Measurements from ENCODE around the gene UBE2J1. TPM values are rescaled to one million over a fixed set of nuclear protein-coding genes. Genes with fewer than 3 reads are reported as not detected.

UBE2J1 gene
- polyA plus RNA-seq, 6 donors from 2014 or later, result 84.4 to 147 (median 112) TPM

DNA sequence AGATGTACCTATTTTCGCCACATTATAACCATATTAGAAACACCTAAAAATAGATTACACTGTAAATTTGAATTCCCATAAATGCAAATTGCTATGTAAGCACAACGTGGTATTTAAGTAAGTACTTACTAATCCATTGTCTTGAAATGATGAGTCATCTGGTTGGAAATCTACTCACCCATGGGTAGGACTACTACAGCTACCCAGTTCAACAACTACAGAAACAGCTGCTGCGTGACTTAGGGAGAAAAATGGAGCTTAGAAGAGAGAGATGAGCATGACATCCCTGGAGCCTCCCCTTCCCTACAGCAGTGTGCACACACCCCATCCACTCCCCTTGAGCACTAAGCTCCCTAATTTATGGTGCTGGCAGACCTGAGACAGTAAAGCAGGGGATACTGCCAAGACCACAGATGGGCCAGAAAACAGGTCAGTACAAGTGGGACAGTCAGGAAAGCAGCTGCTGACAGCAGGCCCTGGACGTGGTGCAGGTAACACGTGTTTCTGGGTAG is 32.7 kb upstream of the UBE2J1 start:
- no peak for DNase-seq
- H3K27me3 Mint-ChIP-seq, result peaks cover 7 to 25% (median 14%) of the 10 kb centered on the region in 3 donors
- no peaks in the 10 kb centered on the region for H3K36me3 Mint-ChIP-seq

DNA sequence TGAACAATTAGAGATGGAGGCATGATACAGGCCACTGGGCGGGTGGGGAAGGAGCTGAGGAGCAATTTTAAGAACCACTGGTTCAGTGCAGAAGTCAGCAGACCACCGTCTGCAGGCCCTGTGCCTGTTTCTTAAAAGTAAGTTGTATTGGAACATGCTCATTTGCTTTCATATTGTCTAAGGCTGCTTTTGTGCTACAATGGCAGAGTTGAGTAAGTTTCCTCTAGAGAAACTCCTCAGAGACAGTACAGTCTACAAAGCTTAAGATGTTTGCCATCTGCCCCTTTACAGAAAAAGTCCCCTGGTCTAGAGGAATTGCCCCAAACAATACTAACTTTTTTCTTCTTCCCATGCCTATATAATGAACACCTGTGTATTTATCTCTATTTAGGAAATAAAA is 28.5 kb upstream of the UBE2J1 start:
- no peak overlapping the region for H3K4me3 Mint-ChIP-seq
- ATAC-seq (ENCODE audit: low read depth in 2 of 2) (no peak), DNase-seq (no peak)
- no peaks in the 10 kb centered on the region for H3K9me3 Mint-ChIP-seq
- no peaks in the 10 kb centered on the region for H3K36me3 Mint-ChIP-seq
- H3K27ac Mint-ChIP-seq, result no peak overlapping the region
- peaks cover 5 to 17% (median 7%) of the 10 kb centered on the region in 3 donors for H3K27me3 Mint-ChIP-seq
- H3K4me1 Mint-ChIP-seq, result peaks cover 3 to 9% (median 6%) of the 10 kb centered on the region in 3 donors

More for the DNA sequence above, 32.7 kb upstream of the UBE2J1 start:
- no peaks in the 10 kb centered on the region for H3K9me3 Mint-ChIP-seq
- H3K27ac Mint-ChIP-seq, result no peak overlapping the region
- H3K4me3 Mint-ChIP-seq, result no peak overlapping the region
- H3K4me1 Mint-ChIP-seq, result peaks cover 11 to 14% (median 11%) of the 10 kb centered on the region in 3 donors
- ATAC-seq (ENCODE audit: low read depth in 2 of 2), result no peak

DNA sequence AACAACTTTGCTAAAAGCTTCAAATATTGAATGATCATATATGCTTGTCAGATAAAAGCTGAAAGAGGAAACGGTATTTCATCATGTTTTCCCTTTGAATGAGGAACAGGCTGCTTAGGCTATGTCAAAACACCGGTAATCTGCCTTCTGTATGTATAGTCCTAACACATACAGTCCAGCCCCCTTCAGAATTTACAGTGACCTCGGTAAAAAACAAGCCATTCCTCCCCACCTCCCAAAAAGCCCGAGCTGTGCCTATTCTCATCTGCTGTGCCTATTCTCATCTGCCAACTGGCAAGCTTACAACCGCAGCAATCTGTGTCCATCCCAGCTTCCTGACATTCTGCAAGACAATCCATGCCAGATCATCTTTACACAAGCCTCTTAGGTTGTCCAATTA is 26.8 kb upstream of the UBE2J1 start:
- Mint-ChIP-seq H3K27ac (no peak overlapping the region), H3K36me3 (no peaks in the 10 kb centered on the region), H3K4me3 (no peak overlapping the region), H3K4me1 (peaks cover 9 to 18% (median 15%) of the 10 kb centered on the region in 3 donors), H3K9me3 (no peaks in the 10 kb centered on the region), H3K27me3 (peaks cover 0 to 7% (median 0%) of the 10 kb centered on the region in 3 donors)
- DNase-seq (no peak), ATAC-seq (ENCODE audit: low read depth in 2 of 2) (no peak)

DNA sequence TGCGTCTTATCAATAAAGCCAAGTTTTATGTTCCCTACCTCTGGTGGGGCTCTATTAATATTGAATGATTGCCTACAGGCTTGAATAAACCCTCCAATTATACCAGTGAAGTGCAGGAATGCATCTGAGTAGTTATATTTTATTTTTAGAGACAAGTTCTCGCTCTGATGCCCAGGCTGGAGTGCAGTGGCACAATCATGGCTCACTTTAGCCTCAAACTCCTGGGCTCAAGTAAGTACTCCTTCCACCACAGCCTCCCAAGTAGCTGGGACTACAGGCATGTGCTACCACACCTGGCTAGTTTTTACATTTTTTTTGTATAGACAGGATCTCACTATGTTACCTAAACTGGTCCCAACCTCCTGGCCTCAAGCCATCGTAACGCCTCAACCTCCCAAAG is 26.1 kb upstream of the UBE2J1 start:
- no peak overlapping the region for H3K4me3 Mint-ChIP-seq
- H3K4me1 Mint-ChIP-seq, result peaks cover 9 to 18% (median 15%) of the 10 kb centered on the region in 3 donors
- no peak overlapping the region for H3K27ac Mint-ChIP-seq
- no peak for ATAC-seq (ENCODE audit: low read depth in 2 of 2)
- no peaks in the 10 kb centered on the region for H3K9me3 Mint-ChIP-seq
- DNase-seq, result no peak
- H3K36me3 Mint-ChIP-seq, result no peaks in the 10 kb centered on the region
- peaks cover 0 to 7% (median 0%) of the 10 kb centered on the region in 3 donors for H3K27me3 Mint-ChIP-seq

DNA sequence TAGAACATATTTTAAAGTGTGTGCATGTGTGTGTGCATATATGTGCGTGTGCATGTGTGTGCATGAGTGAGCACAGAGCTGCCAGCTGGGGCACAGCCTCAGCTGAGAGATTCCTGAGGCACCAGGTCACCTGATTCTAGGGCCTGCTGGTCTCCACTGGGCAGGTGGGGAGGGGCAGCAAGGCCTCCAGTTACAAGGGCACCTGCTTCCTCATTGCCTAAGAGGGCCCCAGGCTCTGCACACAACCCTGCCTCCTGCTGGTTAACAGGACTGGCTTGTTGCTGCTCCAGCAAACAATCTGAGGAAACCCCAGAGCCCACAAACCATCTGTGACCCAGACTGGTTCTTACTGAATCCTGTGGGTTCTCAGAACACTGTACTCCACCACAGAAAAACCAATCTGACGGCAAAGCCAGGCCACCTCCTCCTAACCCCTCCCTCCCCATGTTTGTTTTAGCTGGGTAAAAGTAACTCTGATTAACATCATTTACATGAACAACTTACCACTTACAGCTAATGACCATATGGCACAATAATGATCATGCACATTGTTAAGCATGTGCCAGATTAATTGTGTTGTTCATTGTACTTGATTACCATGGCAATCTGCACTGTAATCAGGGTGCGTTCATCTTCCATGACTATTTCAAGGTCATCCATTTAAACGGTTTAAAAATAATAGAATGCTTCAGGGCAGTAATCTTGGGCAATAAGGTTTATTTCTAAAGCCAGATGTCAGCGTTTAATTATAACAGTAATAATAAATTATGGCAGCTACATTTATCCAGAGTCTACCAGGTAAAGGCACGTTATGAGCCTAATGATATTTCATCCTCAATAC is 23.1 kb upstream of the UBE2J1 start:
- Mint-ChIP-seq H3K4me1 (peaks cover 12 to 26% (median 26%) of the 10 kb centered on the region in 3 donors), H3K4me3 (peak overlapping the region in 1 of 8 donors; percentile 23), H3K36me3 (no peaks in the 10 kb centered on the region), H3K27me3 (no peaks in the 10 kb centered on the region), H3K9me3 (no peaks in the 10 kb centered on the region), H3K27ac (peak overlapping the region in 5 of 6 donors; percentile 38 to 89 (median 44))
- ATAC-seq (ENCODE audit: low read depth in 2 of 2) (peak; percentile 81 to 91), DNase-seq (peak; percentile 68)

DNA sequence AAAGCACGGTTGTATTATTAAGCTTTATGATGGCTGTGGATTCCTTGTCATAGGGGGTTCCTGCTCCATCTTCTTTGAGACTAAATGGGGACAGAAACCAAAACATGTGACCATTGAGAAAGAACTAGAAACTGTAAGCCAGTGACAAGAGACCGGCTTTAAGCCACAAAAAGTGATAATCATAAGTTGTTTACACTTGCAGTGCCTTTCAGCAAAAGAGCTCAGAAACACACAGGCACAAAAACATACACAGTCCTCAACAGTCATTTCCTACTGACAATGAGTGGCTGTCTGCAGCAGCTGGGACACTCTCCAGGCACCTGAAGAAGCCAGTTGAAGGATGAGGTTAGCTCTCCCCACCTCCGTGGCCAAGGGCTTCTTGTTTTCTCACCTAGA is 20.0 kb upstream of the UBE2J1 start:
- no peak overlapping the region for H3K4me3 Mint-ChIP-seq
- no peak for DNase-seq
- H3K36me3 Mint-ChIP-seq, result no peaks in the 10 kb centered on the region

DNA sequence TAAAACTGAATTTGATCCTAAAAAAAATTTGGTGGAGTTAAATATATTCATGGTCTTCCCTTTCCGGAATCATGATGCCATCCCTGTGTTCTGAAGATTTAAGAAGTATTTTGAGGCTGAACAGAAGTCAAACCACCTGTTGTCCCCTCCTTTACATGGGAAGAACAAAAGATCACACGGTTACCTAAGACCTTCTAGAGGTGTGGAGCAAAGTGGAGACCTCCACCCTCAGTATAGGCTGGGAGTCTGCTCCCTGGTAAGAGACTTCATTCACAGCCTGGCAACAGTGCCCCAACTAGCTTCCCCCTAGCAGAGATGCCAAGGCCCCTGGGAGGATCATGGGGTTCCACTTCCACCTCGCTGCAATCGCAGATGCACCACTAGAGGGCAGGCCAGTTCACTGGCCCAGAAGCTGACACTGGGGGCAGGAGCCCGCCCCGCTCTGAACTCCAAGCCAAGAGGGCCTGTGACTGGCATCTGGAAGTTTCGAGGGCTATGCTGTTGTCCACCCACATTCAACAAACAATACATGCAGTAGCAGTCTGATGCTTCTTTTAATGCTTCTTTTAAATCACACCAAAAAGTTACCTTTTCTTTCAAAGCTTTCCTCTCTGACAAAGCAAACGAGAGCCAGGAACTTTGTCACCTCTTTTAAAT is 19.5 kb upstream of the UBE2J1 start:
- peaks cover 12 to 39% (median 20%) of the 10 kb centered on the region in 3 donors for H3K4me1 Mint-ChIP-seq
- H3K27me3 Mint-ChIP-seq, result no peaks in the 10 kb centered on the region
- no peaks in the 10 kb centered on the region for H3K36me3 Mint-ChIP-seq
- DNase-seq (peak; percentile 80), ATAC-seq (ENCODE audit: low read depth in 2 of 2) (peak; percentile 70 to 80)
- H3K9me3 Mint-ChIP-seq, result no peaks in the 10 kb centered on the region
- H3K27ac Mint-ChIP-seq, result peak overlapping the region in 2 of 6 donors; percentile 73 to 76
- H3K4me3 Mint-ChIP-seq, result peak overlapping the region in 2 of 8 donors; percentile 51 to 60

More for the DNA sequence above, 20.0 kb upstream of the UBE2J1 start:
- H3K27ac Mint-ChIP-seq, result peak overlapping the region in 1 of 6 donors; percentile 28
- peaks cover 12 to 39% (median 20%) of the 10 kb centered on the region in 3 donors for H3K4me1 Mint-ChIP-seq
- no peaks in the 10 kb centered on the region for H3K27me3 Mint-ChIP-seq
- ATAC-seq (ENCODE audit: low read depth in 2 of 2), result no peak
- H3K9me3 Mint-ChIP-seq, result no peaks in the 10 kb centered on the region

DNA sequence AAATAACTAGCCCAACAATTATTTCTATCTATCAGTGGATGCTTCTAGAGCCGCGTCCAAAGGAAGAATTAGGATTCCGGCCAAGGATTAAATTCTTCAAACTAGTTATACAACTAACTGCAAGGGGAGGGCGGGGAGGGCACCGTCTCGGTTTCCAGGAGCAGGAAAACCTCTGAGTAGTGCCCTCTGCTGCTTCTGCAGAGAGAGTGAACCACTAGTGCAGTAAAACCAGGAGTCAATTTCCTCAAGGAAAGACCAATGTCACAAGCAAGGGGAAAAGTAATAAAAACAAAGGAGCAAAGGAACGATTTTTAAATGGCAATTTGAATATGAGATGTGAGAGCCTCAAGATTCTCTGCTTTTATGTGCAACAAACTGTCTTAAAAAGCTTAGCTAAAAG is 16.5 kb upstream of the UBE2J1 start:
- Mint-ChIP-seq H3K27ac (no peak overlapping the region), H3K4me1 (peaks cover 8 to 35% (median 14%) of the 10 kb centered on the region in 3 donors)
- ATAC-seq (ENCODE audit: low read depth in 2 of 2), result no peak

DNA sequence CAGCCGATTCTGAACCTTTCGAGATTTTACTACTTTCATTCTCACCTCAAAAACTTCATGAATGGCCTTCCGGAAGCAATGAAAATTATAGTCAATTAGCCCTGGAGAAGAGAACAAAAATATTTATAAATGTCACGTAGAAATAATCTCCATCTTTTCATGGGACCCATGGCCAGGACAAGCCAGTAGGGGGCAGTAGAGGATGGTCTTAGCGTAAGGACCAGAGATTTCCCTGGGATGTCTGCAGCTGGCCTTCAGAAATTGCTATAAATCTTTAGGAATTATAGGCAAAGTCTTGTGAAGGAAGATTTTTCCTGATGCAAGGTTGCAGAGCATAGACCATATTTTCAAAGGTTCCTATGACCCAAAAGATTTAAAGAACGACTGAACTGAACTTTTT is 15.6 kb upstream of the UBE2J1 start:
- Mint-ChIP-seq H3K9me3 (no peaks in the 10 kb centered on the region), H3K4me3 (peak overlapping the region in 2 of 8 donors; percentile 7 to 30), H3K27me3 (no peaks in the 10 kb centered on the region), H3K27ac (no peak overlapping the region), H3K4me1 (peaks cover 9 to 37% (median 15%) of the 10 kb centered on the region in 3 donors), H3K36me3 (no peaks in the 10 kb centered on the region)
- DNase-seq, result peak; percentile 36
- ATAC-seq (ENCODE audit: low read depth in 2 of 2), result no peak

More for the DNA sequence above, 16.5 kb upstream of the UBE2J1 start:
- Mint-ChIP-seq H3K4me3 (no peak overlapping the region), H3K9me3 (no peaks in the 10 kb centered on the region), H3K36me3 (no peaks in the 10 kb centered on the region), H3K27me3 (no peaks in the 10 kb centered on the region)
- DNase-seq, result no peak

DNA sequence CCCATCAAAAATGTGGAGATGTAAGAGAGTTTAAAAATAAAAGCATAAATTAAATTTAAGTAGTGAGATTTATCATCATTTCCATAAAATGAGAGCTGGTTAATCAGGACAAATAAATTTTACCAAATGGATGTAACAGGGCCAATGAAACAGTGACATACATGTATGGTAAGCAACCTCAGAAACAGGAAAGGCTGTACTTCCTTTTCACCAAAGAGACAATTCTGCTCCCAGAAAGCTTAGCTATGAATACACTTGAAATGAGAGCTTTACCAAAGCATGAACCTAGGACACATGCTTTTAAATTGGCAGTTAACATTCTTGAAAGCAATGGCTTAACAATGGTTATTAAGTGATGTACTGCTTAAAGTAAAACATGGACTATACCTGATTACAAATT is 12.1 kb upstream of the UBE2J1 start:
- ATAC-seq (ENCODE audit: low read depth in 2 of 2), result no peak
- H3K4me1 Mint-ChIP-seq, result peaks cover 19 to 45% (median 20%) of the 10 kb centered on the region in 3 donors

DNA sequence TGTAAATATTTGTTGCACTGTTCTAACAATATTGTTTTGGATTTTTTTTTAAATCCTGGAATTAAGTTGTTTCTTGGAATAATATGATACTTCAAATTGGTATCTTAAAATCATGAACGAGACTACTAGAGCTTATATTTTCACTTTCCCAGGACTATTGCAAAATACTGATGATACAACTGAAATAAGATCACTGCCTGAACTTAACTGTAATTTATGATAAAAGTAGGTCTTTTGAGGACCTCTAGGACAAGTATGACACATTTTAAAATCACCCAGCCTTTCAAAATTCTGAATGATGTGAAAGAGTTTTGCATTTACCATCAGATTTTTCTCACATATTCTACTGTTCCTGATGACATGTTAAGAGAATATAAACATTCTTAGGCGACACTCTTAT is 8.6 kb upstream of the UBE2J1 start:
- peaks cover 33 to 61% (median 47%) of the 10 kb centered on the region in 3 donors for H3K4me1 Mint-ChIP-seq
- ATAC-seq (ENCODE audit: low read depth in 2 of 2), result no peak

More for the DNA sequence above, 12.1 kb upstream of the UBE2J1 start:
- Mint-ChIP-seq H3K4me3 (no peak overlapping the region), H3K9me3 (peaks cover 0 to 2% (median 0%) of the 10 kb centered on the region in 7 donors), H3K27me3 (no peaks in the 10 kb centered on the region), H3K36me3 (no peaks in the 10 kb centered on the region), H3K27ac (peak overlapping the region in 2 of 6 donors; percentile 15 to 51)
- DNase-seq, result no peak

DNA sequence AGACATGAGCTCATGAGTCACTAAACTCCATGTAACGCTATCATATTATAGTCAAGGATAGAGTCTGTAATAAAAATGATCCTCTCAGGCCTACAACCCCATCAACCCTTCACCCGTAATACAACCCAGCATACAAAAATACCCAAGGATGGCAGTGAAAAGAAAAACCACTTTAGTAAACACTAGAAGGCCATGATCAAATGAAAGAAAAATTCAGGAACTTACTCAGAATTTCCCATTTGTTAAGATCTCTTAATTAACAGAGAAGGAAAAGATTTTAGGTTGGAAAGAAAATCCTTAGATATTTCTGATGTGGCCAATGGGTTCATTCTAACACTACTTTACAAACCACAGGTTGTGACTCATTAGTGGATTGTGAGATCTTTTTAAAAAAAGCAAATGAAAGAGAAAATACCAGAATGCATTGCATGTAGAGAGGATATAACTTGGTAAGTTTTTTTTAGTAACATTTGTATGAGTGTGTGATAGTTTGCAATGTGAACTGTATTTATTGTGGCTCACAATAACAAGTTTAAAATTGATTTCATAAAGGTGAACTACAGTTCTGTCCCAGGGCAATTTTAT is 8.0 kb upstream of the UBE2J1 start:
- Mint-ChIP-seq H3K4me1 (peaks cover 33 to 61% (median 47%) of the 10 kb centered on the region in 3 donors), H3K4me3 (peak overlapping the region; percentile 2 to 76 (median 32)), H3K9me3 (peaks cover 0 to 2% (median 0%) of the 10 kb centered on the region in 7 donors), H3K36me3 (no peaks in the 10 kb centered on the region), H3K27ac (peak overlapping the region; percentile 8 to 61 (median 36)), H3K27me3 (no peaks in the 10 kb centered on the region)
- ATAC-seq (ENCODE audit: low read depth in 2 of 2) (no peak), DNase-seq (no peak)

More for the DNA sequence above, 8.6 kb upstream of the UBE2J1 start:
- DNase-seq, result no peak
- peaks cover 0 to 2% (median 0%) of the 10 kb centered on the region in 7 donors for H3K9me3 Mint-ChIP-seq
- no peaks in the 10 kb centered on the region for H3K27me3 Mint-ChIP-seq
- H3K27ac Mint-ChIP-seq, result peak overlapping the region in 2 of 6 donors; percentile 49 to 53
- H3K4me3 Mint-ChIP-seq, result no peak overlapping the region
- no peaks in the 10 kb centered on the region for H3K36me3 Mint-ChIP-seq

DNA sequence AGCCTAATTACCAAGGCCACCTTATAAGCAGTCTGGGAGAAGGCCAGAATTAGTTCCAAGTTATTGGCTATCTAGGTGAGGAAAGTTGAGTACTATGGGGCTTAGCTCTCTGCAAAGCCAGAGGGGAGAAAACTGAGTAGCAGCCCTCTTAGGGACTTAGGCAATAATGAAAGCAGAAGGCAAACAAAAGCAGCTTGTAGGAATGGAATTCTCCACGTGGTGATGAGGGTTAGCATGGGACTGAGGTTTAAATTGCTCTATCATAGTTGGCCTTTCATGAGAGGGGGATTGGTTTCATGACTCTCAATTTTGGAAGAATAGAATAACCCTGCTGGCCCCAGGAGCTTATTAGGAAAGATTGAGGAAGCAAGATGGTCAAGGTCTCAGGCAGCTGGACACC is 7.0 kb upstream of the UBE2J1 start:
- no peak for ATAC-seq (ENCODE audit: low read depth in 2 of 2)
- H3K4me1 Mint-ChIP-seq, result peaks cover 37 to 60% (median 49%) of the 10 kb centered on the region in 3 donors
- peaks cover 0 to 2% (median 0%) of the 10 kb centered on the region in 7 donors for H3K9me3 Mint-ChIP-seq
- no peak for DNase-seq
- no peaks in the 10 kb centered on the region for H3K27me3 Mint-ChIP-seq
- H3K27ac Mint-ChIP-seq, result peak overlapping the region in 3 of 6 donors; percentile 49 to 59 (median 54)
- peak overlapping the region in 2 of 8 donors; percentile 6 to 43 for H3K4me3 Mint-ChIP-seq
- H3K36me3 Mint-ChIP-seq, result no peaks in the 10 kb centered on the region

All from naive B cell (primary cell).